ENCODE data around the gene APOM. TPM values are rescaled to one million over a fixed set of nuclear protein-coding genes. Genes with fewer than 3 reads are reported as not detected.

APOM gene
- total RNA-seq, 4 donors from 2014 or later = 1.8 to 7.9 (median 2.4) TPM

- H3K9me3 ChIP-seq = no peaks in the 10 kb centered on the region
- H3K27ac ChIP-seq = no peak overlapping the region
- H3K27me3 ChIP-seq = no peaks in the 10 kb centered on the region
- in situ Hi-C loops (cut with MboI; ENCODE audit: low sequenced_read_pairs in 4 of 4) = loop anchor here in 1 of 4 donors (10.0 to 25.0 kb wide), 2 partner anchors 158 to 285 kb away; partner anchors contain the start of genes DXO, NELFE and SKIC2
- TF ChIP-seq POLR2A (IDR thresholded peaks at IDR 0.05) = no peak
- TF ChIP-seq, protein P1, sequence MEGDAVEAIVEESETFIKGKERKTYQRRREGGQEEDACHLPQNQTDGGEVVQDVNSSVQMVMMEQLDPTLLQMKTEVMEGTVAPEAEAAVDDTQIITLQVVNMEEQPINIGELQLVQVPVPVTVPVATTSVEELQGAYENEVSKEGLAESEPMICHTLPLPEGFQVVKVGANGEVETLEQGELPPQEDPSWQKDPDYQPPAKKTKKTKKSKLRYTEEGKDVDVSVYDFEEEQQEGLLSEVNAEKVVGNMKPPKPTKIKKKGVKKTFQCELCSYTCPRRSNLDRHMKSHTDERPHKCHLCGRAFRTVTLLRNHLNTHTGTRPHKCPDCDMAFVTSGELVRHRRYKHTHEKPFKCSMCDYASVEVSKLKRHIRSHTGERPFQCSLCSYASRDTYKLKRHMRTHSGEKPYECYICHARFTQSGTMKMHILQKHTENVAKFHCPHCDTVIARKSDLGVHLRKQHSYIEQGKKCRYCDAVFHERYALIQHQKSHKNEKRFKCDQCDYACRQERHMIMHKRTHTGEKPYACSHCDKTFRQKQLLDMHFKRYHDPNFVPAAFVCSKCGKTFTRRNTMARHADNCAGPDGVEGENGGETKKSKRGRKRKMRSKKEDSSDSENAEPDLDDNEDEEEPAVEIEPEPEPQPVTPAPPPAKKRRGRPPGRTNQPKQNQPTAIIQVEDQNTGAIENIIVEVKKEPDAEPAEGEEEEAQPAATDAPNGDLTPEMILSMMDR (IDR thresholded peaks at IDR 0.05 in 4 of 5, conservative IDR thresholded peaks at IDR 0.05 in 1 of 5) = no peak
- peaks cover 13% of the 10 kb centered on the region in 2 donors for H3K4me1 ChIP-seq
- intact Hi-C loops (cut with DNase I; ENCODE audit: low total_unique reads) = no loop called here
- ATAC-seq (no peak), DNase-seq (no peak)
- peaks cover 0 to 15% of the 10 kb centered on the region in 2 donors for H3K36me3 ChIP-seq
- H3K4me3 ChIP-seq = no peak overlapping the region
These were observed 21.2 kb downstream of the APOM start for GRCh38 chr6:31676904-31677303.

GRCh38 chr6:31677955-31678354 is 22.3 kb downstream of the APOM start:
- Histone ChIP-seq H3K36me3 (peaks cover 0 to 5% of the 10 kb centered on the region in 2 donors), H3K9me3 (no peaks in the 10 kb centered on the region), H3K4me3 (no peak overlapping the region), H3K4me1 (peaks cover 13% of the 10 kb centered on the region in 2 donors), H3K27ac (no peak overlapping the region), H3K27me3 (no peaks in the 10 kb centered on the region)
- ATAC-seq (no peak), DNase-seq (no peak)
- TF ChIP-seq, protein P1 (IDR thresholded peaks at IDR 0.05 in 4 of 5, conservative IDR thresholded peaks at IDR 0.05 in 1 of 5) = no peak
- TF ChIP-seq POLR2A (IDR thresholded peaks at IDR 0.05) = no peak
- intact Hi-C loops (cut with DNase I; ENCODE audit: low total_unique reads) (no loop called here), in situ Hi-C loops (cut with MboI; ENCODE audit: low sequenced_read_pairs in 4 of 4) (loop anchor here in 1 of 4 donors (10.0 to 25.0 kb wide), 2 partner anchors 157 to 284 kb away; partner anchors contain the start of genes DXO, NELFE and SKIC2)

DNA sequence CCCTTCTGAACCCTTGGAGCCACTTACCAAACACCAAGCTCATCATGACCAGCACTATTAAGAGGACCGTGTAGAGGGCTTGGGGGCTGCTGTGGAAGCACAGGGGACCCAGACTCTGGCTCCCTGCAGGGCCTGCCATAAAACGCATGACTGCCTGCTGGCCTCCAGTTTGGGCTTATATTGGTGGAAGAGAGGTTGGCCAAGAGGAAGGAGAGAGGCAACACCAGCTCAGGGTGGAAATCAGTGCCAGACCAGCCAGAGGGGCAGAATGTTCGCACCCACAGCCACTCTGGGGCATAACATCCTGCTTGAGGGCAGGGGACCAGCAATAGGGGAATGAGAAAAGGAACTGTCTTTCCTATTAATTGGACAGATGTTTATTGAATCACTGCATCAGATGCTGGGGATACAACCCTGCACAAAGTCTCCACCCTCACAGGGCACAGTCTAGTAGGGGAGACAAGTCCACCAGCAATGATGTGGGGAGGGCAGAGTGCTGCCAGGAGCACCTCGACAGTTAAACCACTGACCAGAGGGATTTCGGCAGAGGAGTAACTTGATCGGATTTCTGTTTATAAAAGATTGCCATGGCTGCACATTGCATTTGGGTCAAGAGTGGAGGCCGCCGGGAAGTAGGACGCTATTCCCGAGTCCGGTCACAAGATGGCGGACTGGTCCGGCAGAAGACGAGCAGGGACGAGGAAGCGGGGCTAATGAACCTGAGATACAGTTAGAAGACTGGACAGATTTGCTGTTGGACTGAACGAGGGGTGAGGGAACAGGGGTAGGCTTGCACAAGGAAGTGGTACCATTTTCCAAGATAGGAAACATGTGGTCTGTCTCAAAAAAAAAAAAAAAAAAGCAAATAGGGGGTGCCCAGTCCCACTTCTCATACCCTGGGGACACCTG is 24.8 kb downstream of the APOM start, which contains the start of gene LY6G5C:
Gene LY6G5C, minus strand, starts transcription at position 842 of the 909 bp plus-strand sequence. Its CDS starts 694 bp downstream, at position 148.
- Histone ChIP-seq H3K4me3 (peak within 1 kb of the TSS; percentile 43 to 85 (median 66)), H3K27me3 (no peaks in the 10 kb centered on the region), H3K4me1 (peaks cover 13% of the 10 kb centered on the region in 2 donors), H3K27ac (peak within 1 kb of the TSS; percentile 22 to 74 (median 56)), H3K36me3 (peaks cover 0 to 9% of the 10 kb centered on the region in 2 donors), H3K9me3 (no peaks in the 10 kb centered on the region)
- no peak for TF ChIP-seq POLR2A (IDR thresholded peaks at IDR 0.05)
- TF ChIP-seq, protein P1 (IDR thresholded peaks at IDR 0.05 in 4 of 5, conservative IDR thresholded peaks at IDR 0.05 in 1 of 5) = peak; percentile 60 to 80 (median 76)
- in situ Hi-C loops (cut with MboI; ENCODE audit: low sequenced_read_pairs in 4 of 4) = loop anchor here in 3 of 4 donors (5.0 to 25.0 kb wide), 3 partner anchors 87 to 282 kb away; partner anchors contain the start of genes DXO (in 1 of the 3), NELFE (in 1 of the 3) and SKIC2 (in 1 of the 3)
- intact Hi-C loops (cut with DNase I; ENCODE audit: low total_unique reads) = loop anchor here (1.0 to 2.0 kb wide), 4 partner anchors 14 to 278 kb away; partner anchors contain the start of genes CSNK2B, NELFE and SKIC2
- ATAC-seq (peak; percentile 97), DNase-seq (peak; percentile 77 to 82)

DNA sequence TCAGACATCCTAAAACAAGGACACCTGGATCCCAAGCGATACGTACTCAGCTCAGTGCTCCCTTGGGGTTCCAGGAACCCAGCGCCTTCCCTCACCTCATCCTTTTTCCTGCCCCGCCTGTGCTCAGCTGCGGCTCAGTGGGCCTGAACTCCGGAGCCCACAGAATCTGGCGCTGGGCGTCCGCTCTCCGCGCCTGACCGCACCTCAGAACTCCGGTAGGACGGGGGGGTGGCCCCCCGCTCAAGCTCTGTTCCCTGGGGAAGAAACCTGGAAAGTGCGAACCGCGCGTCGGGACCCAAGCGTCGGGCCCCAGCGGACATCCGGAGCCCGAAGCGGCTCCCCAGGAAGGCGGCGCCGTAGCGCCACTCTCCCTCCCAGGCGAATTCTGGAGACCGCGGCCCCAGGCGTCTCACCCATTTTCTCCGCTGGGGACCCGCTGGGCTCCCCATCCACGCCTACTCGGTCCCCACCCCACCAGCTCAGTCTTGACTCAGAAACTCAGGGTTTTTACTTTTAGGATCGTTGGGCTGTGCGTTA is 25.5 kb downstream of the APOM start:
- peak; percentile 39 to 45 for ATAC-seq
- intact Hi-C loops (cut with DNase I; ENCODE audit: low total_unique reads) (loop anchor here (2.0 kb wide), 1 partner anchor 278 kb away; the partner anchor contains the start of genes NELFE and SKIC2), in situ Hi-C loops (cut with MboI; ENCODE audit: low sequenced_read_pairs in 4 of 4) (loop anchor here in 3 of 4 donors (5.0 to 25.0 kb wide), 3 partner anchors 86 to 281 kb away; partner anchors contain the start of genes DXO (in 1 of the 3), NELFE (in 1 of the 3) and SKIC2 (in 1 of the 3))
- H3K9me3 ChIP-seq = no peaks in the 10 kb centered on the region
- no peak for TF ChIP-seq POLR2A (IDR thresholded peaks at IDR 0.05)
- TF ChIP-seq, protein P1 (IDR thresholded peaks at IDR 0.05 in 4 of 5, conservative IDR thresholded peaks at IDR 0.05 in 1 of 5) = no peak
- no peaks in the 10 kb centered on the region for H3K27me3 ChIP-seq
- peaks cover 13% of the 10 kb centered on the region in 2 donors for H3K4me1 ChIP-seq
- H3K27ac ChIP-seq = peak overlapping the region; percentile 17 to 74 (median 56)
- no peak for DNase-seq
- H3K36me3 ChIP-seq = peaks cover 0 to 14% of the 10 kb centered on the region in 2 donors
- peak overlapping the region; percentile 43 to 85 (median 66) for H3K4me3 ChIP-seq
